HG03045 (cell line): ENCODE data around the gene TAF1A.
A peak's percentile ranks its signal among the peaks of the same experiment; 100 is the strongest.
"Not testable (repeated sequence)": the region's sequence is repeated elsewhere in the genome, so short reads cannot be mapped to it uniquely, and the experiment has no call there.

Experiments
- ATAC-seq: cut with Tn5 transposase; IDR thresholded peaks from one replicate; pipeline ENCODE4 v1.9.1; 2021; ENCODE audit warnings: mild to moderate bottlenecking, moderate library complexity; ENCODE audit not compliant: unreplicated experiment

Gene TAF1A

DNA sequence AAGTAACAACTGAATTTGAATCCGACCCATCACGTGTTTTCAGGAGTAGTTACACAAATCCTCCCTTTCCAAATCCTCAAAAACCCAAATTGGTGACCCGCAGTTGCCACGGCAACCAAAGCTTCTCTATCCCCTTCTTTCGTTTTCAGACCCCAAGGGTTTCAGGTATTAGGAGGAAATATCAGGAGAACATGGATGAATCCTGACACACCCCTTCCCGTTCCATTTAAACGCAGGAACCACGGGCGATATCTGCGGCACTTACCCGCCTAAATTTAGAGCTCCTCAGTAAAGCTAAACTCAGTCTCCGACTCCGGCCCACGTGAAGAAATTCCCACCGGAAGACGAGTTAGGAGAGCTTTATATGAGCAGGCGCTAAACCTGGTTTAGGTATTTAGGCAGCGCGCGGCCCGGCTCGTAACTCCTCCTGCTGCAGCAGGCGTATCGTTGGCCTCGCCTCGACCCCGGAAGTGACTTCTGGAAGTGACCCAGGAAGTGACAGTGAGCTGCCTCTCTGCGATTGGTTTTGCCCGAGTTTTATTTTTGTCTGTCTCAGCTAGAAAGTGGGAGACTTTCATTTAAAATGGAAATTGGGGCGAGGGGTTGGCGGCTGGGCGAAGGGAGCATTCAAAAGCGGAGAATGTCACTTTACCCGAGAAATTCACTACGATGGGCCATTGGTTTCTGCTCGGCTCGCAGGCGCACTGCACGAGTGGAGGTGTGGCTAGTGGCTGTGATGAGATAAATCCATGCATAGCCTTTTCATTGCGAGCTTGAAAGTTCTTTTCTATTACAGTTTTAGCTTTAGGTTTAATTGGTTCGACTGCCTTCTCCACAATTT, at the start of gene TAF1A:
TAF1A (minus strand) TSS at position 472 of the 841 bp plus-strand sequence.
- peak; percentile 99 for ATAC-seq

DNA sequence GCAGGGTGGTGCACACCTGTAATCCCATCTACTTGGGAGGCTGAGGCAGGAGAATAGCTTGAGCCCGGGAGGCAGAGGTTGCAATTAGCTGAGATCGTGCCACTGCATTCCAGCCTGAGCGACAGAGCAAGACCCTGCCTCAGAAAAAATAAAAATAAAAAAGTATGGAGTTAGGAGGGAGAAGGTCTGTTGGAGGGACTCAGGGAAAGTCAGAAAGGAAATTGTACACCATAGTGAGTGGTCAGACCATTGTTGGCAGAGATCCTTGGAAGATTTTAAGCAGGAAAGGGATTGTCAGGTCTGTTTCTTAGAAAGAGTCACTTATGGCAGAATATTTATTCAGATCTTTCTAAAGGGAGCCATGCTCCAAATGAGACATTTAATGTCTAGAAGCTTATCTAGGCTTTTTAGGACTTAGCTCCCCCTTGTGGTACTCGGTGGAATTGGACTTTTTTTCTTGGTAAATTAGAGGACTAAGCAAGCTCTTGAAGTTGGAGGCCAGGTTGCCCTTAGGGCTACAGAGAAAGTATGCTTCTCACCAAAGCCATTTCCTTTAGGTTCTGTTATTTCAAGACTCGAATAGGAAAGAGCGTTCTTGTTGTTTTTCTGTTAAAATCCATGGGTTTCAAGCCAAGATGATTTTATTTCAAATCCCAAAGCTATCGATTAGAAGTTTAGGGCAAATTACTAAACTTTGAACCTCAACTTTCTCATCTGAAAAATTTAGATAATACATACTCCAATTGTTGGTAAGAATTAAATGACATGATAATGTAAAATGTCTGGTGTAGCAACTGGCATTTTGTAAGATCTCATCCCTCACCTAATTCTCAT, 44.7 kb upstream of the TAF1A start:
- peak; percentile 53 for ATAC-seq

DNA sequence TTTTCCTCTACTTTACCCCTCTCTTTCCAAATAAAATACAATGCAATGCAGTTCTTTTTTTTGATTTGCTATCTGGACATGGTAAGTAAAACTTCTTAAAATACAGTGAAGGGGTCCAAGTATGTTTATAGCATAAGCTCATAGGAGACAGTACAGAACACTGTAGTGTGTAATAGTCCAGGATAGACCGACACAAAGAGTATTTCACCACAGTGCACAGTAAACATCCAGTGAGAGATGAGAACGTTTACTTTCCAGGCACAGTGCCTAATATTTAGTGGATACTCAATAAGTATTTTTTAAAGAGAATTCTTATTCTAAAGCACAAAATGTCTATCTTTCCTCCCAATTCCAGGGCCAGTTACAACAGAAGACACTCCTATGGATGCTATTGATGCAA, 43.0 kb upstream of the TAF1A start:
- no peak for ATAC-seq

DNA sequence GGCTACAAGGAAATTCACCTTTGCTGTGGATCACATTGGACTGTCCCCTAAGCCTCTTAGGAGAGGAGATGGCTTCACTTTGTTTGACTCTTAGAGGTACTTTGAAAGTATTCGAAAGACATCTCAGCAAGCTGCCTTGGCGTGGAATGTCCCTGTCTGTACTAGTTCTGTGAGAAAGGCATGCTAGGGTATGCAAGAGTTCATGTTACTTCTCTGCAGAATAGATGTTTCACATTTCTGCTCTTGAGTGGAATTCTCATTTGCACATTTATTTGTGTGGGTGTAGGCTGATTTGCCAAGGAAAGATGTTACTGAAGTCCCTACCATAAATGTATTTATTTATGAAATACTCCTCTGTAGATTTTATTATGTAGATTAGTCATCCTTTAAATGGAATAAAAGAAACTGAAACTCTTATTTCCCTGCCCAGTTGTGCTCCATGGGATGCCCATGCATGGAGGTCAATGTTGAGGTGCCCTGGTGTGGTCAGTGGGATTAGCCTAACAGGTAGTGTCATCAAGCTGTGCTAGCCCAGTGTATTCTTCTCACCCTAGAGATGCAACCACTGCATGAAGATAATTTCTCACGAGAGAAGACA, 42.0 kb upstream of the TAF1A start:
- ATAC-seq = no peak

DNA sequence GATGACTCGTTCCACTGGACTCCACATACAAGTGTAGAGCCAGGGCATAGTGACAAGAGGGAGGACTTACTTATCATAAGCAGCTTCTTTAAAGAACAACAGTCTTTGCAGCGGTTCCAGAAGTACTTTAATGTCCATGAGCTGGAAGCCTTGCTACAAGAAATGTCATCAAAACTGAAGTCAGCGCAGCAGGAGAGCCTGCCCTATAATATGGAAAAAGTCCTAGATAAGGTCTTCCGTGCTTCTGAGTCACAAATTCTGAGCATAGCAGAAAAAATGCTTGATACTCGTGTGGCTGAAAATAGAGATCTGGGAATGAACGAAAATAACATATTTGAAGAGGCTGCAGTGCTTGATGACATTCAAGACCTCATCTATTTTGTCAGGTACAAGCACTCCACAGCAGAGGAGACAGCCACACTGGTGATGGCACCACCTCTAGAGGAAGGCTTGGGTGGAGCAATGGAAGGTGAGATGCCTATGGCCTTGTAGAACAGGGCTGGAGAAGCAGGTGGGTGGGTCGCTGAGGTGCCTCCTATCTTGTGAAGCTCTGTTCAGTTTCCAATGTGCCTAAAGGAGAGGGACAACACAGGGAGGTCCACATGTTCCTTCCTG, 40.3 kb upstream of the TAF1A start:
- ATAC-seq = no peak

DNA sequence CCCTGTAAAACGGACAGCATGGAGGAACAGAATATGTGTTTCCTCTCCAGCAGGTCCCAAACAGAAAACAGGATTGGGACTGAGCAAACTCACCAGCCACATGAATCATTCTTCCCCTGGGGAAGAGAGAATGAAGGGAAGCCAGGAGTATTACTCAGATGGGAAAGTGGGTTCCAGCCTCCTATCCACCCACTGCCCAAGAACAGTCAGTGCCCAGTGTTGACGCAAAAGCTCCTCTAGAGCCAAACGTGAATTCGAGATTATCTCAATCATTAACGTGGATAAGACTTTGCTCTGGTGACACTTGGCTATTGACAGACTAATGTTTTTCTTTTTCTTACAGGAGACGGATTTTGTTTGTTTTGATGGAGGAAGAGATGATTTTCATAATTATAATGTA, 37.5 kb upstream of the TAF1A start:
- no peak for ATAC-seq

DNA sequence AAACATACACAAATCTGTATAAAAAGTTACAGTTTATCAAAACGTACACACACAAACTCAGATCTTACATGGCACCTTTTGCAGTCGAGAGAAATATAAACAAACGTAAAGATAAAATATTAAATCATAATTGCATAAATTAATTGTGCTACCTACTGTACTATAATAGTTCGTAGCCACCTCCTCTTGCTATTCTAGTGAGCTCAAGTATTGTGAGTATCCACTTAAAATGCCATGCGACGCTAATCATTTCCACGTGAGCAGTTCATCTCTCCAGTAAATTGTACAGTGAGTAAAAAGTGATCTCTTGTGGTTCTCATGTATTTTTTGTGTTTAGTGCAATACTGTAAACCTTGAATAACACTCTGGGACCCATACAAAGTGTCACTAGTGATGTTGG, 34.5 kb upstream of the TAF1A start:
- ATAC-seq = no peak

DNA sequence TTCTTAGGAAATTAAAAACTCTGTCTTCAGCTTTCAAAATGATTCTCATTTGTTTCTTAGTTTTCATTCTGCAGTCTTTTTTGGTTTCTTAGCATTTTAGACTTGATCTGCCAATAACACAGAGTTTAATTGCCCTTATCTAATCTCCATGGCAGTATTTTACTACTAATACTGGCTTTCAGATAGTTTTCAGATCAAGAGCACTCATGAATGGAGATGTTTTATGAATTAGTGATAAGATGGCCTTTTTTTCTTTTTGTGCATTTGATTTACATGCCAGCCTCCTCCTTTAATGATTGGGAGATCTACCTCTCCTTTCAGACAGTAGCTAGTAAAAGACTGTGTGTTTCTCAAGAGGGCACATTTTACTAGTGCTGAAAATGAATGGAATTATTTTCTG, 33.7 kb upstream of the TAF1A start:
- ATAC-seq = no peak

DNA sequence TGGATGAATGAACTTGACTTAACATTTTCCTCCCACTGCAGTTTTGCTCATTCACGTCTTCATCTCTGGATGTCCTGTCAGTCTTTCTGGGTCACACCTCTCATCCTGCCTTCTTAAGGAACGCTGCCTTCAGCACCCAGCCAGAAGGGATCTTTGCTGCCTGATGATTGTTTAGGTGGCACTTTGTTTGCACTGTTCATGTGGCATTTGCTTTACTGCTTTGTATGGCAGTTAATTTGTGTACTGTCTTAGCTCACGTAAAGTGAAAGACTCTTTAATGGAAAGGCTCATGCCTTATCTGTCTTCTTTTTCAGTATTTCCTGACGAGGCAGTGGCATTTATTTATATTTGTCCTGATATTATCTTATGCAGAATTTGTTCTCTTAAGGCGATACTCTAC, 33.0 kb upstream of the TAF1A start:
- no peak for ATAC-seq

DNA sequence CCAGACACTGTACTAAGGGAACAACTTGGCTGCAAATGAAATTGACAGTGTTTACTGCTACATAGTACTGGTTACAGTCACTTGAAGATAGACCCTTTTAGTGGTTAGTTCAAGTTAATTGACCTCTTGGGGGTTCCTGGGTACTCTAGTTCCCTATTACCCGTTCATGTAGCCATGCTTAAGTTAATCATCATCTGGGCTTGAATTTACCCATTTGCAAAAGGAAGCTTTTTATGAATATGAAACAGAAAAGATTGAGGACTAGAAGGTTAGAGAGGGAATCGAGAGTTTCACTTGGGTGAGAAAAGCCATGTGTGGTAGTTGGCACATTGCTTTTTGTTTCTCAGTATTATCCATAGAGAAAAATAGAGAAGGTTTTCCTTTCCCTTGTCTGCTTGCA, 30.8 kb upstream of the TAF1A start:
- peak; percentile 21 for ATAC-seq

DNA sequence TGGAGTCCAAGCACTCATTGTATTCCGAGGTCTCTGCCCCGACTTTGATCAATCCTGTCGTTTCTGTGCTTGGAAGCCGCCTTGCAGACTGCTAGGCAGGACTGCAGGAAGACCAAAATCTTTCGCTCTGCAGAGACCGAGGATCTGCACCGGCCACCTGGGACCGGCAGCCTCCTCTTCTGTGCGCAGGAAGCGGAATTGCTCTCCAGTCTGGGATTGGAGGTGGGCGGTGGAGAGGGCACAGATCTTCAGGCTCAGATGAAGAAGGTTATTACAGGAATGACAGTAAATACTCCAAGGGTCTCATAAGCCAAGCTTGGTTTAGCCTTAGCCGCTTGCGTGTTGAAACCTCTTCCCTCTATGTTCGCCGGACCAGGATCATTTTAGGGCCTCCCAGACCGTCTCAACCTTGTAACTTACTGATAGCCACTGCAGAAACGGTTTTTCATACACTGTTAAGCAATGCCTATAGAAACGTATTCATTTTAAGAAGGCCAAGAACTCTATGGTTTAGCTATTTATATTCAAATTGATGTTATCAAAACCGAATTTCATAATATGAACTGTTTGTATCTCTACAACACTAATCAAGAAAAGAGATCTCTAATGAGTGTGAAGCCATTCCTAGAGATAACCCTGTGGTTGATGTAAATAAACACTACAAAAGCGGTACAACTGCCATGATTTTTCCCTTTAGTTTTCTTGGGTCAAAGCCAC, 29.3 kb upstream of the TAF1A start:
- ATAC-seq = no peak

DNA sequence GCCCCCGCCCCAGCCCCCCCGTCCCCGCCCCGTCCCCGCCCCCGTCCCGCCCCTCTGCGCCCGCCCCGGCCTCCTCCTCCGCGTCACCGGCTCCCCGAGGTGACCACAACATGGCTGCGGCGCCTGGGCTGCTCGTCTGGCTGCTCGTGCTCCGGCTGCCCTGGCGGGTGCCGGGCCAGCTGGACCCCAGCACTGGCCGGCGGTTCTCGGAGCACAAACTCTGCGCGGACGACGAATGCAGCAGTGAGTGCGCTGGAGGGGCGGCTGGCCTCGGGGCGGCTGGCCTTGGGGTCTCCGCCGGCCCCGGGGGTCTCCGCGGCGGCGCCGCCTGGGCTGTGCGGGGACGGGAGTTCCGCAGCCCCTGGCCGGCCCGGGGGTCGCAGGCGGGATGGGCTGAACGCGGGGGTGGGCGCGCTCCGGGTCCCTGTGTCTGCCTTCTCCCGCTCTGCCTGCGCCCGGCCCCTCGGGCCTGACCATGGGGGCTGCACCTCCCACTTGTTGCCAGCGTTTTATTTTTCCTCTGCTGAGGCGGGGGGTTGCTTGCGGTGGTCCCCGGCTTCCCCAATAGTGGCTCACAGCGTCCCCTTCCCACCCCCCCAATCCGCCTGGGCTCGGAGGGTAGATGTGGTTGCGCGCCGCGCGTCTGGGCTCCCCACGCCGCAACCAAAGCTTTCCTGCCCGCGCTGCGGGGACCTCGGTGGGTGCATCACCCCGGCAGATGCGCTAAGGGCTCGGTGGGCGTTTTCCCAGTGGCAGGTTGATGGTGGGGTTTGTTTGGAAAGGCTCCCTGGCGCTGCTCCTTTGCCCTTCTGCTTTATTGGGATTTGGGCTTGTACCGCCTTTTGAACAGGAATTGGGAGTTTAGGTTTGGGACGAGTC, 28.5 kb upstream of the TAF1A start, which contains the start of gene MIA3:
MIA3 (plus strand) TSS at position 97 of the 879 bp plus-strand sequence; CDS start at position 111, 14 bp downstream.
- peak; percentile 49 for ATAC-seq

DNA sequence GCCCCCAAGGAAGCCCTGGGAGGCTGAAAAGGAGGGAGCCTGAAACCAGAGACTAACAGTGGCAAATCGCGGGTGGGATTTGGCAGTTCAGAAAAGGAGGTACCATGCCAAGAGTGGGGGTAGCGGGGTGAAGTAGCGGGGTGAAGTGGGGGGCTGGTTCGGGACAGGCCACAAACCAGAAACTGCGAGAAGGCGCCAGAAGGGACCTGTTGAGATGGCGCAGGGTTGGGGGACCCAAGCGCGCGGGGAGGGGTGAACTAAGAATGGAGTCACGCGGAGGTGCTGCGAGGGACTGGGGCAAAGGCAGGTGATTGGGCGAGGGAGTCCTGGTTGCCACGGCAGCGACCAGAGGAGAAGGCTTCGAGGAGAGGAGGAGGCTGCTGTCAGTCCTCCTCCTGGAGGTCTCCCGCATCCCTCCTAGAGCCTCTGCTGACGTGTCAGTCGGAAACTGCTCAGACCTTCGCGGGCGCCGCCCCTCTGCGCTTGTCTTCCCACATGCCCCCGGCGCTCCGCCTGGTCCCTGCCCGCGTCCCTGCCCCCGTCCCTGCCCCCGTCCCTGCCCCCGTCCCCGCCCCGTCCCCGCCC, 27.7 kb upstream of the TAF1A start:
- peak; percentile 89 for ATAC-seq

DNA sequence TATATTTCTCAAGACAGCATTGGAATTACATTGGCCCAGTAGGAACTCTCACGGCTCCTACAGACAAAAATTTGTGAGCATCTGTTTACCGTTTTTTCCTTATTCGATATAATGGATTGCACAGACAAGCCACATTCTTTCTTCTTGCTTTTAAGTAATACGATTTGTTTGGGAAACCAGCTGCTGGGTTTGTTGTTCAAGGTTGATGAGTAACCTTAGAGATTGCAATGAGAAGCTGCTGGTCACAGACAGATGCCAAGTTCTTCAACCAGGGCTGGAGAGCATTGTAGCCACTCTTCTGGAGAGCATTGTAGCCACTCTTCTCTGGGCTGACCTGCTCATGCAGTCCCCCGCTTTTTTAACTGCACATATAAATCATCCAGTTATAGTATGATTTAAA, 26.8 kb upstream of the TAF1A start:
- ATAC-seq = no peak

DNA sequence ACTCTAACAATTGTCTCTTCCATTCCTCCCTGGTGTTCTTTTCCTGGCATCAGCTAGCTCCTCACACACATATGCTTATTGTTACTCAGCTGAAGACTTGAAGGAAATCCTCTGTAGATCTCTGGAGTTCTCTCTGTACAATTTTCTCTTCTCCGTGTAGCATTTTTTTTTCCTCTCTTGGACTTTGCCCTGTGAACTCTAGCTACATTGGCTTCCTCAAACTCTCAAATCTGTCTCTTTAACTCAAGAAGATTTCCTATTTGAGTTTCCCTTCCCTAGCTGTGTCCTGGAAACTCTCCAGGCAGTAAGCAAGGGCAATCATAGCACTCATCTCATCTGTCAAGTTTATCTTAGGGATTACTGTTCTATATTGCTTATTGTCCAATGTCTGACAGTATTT, 23.9 kb upstream of the TAF1A start:
- no peak for ATAC-seq

DNA sequence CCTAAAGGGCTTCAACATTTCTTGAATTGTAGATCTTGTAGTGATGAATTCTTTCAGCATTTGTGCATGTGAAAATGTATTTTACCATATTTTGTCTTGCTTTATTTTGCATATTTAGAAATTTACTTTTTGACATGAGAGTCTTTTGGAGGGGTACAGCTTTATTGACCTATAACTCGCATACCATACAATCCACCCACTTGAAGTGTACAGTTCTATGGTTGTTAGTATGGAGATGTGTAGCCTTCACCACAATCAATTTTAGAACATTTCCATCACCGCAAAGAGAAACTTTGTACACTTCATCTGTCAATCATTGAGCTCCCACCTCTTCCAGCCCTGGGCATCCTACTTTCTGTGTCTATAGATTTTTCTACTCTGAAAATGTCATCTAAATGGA, 21.0 kb upstream of the TAF1A start:
- ATAC-seq = no peak

DNA sequence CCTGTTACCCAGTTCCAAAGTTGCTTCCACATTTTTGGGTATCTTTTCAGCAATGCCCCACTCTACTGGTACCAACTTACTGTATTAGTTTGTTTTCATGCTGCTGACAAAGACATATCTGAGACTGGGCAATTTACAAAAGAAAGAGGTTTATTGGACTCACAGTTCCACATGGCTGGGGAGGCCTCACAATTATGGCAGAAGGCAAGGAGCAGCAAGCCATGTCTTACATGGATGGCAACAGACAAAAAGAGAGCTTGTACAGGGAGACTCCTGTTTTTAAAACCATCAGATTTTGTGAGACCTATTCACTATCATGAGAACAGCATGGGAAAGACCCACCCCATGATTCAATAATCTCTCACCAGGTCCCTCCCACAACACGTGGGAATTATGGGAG, 19.4 kb upstream of the TAF1A start:
- not testable (repeated sequence) for ATAC-seq

DNA sequence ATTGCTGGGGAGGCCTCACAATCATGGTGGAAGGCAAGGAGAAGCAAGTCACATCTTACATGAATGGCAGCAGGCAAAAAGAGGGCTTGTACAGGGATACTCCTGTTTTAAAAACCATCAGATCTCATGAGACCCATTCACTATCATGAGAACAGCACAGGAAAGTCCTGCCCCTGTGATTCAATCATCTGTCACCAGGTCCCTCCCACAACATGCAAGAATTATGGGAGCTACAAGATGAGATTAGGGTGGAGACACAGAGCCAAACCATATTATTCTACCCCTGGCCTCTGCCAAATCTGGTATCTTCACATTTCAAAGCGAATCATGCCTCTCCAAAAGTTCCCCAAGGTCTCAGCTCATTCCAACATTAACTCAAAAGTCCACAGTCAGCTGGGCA, 17.0 kb upstream of the TAF1A start:
- ATAC-seq = no peak

DNA sequence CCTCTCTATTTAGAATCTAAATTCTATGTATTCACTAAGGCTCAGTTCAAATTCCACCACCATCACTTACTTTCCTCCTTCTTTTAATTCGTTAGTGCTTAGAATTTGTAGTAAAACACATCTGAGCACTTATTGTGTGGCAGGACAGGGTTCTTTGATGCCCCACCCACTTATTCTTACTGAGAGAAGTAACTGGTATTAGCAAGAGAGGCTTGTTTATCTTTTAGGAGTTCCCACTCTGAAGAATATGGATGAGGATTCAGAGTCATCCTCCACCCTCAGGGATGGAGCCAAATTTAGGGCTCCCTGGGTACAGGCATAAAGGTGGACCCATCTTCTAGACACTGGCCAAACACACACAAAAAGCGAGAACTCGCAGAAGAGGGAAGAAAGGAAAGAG, 11.5 kb upstream of the TAF1A start:
- ATAC-seq = no peak
